ENCODE data around the gene SORL1-AS1.
"Not testable (repeated sequence)": the region's sequence is repeated elsewhere in the genome, so short reads cannot be mapped to it uniquely, and the experiment has no call there.

The SORL1-AS1 gene

DNA sequence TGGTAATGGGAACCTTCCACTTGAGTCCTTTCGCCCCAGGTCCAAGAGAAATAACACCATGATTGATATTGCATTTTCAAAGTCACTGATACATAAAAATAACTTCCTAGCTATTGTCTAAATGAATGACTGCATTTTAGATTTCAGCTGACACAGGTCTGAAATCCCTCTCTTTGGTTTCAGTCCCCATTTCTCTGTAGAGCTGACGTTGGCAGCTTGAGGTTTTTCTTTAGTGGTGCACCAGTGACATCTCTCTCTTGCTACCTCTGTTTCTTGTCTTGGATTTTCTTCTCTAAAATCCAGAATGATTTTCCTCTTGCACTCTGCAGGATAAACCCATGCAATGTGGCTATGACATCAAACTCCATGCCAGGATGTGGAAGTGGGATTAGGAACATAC lies 32.4 kb downstream of the SORL1-AS1 start:
- no peak overlapping the region for H3K4me3 Mint-ChIP-seq
- H3K4me1 Mint-ChIP-seq (ENCODE audit: low read depth), result peaks cover 74% of the 10 kb centered on the region
- CTCF ChIA-PET, result interaction anchor here (1.0 kb wide), 1 partner anchor 60 kb away, joined by 7 read pairs; no protein-coding TSS in a partner anchor
- H3K27me3 Mint-ChIP-seq (ENCODE audit: low read depth), result no peaks in the 10 kb centered on the region
- intact Hi-C loops (cut with micrococcal nuclease), result loop anchor here (1.0 to 10.0 kb wide), 2 partner anchors 99 to 436 kb away; no protein-coding TSS in a partner anchor
- peak overlapping the region; percentile 19 for H3K27ac Mint-ChIP-seq
- peaks cover 6% of the 10 kb centered on the region for H3K9me3 Mint-ChIP-seq
- no peaks in the 10 kb centered on the region for H3K36me3 Mint-ChIP-seq (ENCODE audit: low read depth)
- DNase-seq, result peak; percentile 37

DNA sequence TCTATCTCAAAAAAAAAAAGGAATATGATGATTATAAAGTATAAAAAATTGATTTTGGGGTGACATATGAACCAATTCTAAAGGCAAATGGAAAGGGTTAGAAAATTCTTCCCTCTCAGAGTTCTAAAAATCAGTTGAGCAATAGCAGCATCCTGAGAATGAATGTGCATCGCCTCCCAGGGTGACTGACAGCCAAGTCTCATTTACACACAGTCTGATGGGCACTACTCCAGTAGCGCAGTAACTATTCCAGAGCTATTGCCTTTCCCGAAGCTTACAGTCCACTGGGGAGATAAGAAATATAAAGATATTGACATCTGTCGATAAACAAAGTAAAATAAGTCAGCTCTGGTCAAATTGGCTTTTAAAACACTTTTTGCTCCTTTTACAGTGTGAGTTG lies 32.9 kb downstream of the SORL1-AS1 start:
- peaks cover 74% of the 10 kb centered on the region for H3K4me1 Mint-ChIP-seq (ENCODE audit: low read depth)
- CTCF ChIA-PET, result interaction anchor here (0.7 to 1.0 kb wide), 2 partner anchors 61 to 122 kb away, joined by 3 to 7 read pairs; no protein-coding TSS in a partner anchor
- no peak for DNase-seq
- no peaks in the 10 kb centered on the region for H3K27me3 Mint-ChIP-seq (ENCODE audit: low read depth)
- no peaks in the 10 kb centered on the region for H3K36me3 Mint-ChIP-seq (ENCODE audit: low read depth)
- peaks cover 2% of the 10 kb centered on the region for H3K9me3 Mint-ChIP-seq
- no peak overlapping the region for H3K27ac Mint-ChIP-seq
- no peak overlapping the region for H3K4me3 Mint-ChIP-seq
- intact Hi-C loops (cut with micrococcal nuclease), result loop anchor here (1.0 to 10.0 kb wide), 2 partner anchors 99 to 435 kb away; no protein-coding TSS in a partner anchor

DNA sequence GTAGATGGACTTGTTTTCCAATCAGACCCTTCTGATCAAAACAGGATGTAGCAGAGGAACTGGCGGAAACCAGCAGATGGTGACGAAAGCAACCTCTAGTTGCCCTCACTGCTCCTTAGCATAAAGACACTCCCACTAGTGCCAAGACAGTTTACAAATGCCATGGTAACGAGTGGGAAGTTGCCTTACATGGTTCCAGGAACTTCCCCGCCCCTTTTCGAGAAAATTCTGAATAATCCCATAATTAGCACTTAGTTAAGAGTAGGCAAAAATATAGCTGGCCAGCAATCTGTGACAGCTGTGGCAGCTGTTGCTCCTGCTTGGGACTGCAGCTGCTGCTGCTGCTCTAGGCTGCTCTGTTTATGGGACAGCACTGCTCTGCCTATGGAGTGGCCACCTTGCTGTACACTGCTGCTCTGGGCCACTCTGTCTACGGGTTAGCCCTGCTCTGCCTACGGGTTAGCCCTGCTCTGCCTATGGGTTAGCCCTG lies 34.1 kb downstream of the SORL1-AS1 start:
- H3K27me3 Mint-ChIP-seq (ENCODE audit: low read depth), result no peaks in the 10 kb centered on the region
- peak; percentile 68 for DNase-seq
- H3K4me1 Mint-ChIP-seq (ENCODE audit: low read depth), result peaks cover 68% of the 10 kb centered on the region
- intact Hi-C loops (cut with micrococcal nuclease), result no loop called here
- no peak overlapping the region for H3K27ac Mint-ChIP-seq
- no peaks in the 10 kb centered on the region for H3K9me3 Mint-ChIP-seq
- H3K36me3 Mint-ChIP-seq (ENCODE audit: low read depth), result no peaks in the 10 kb centered on the region
- CTCF ChIA-PET, result interaction anchor here (0.7 to 1.0 kb wide), 2 partner anchors 10 to 160 kb away, joined by 3 read pairs; no protein-coding TSS in a partner anchor
- H3K4me3 Mint-ChIP-seq, result no peak overlapping the region

DNA sequence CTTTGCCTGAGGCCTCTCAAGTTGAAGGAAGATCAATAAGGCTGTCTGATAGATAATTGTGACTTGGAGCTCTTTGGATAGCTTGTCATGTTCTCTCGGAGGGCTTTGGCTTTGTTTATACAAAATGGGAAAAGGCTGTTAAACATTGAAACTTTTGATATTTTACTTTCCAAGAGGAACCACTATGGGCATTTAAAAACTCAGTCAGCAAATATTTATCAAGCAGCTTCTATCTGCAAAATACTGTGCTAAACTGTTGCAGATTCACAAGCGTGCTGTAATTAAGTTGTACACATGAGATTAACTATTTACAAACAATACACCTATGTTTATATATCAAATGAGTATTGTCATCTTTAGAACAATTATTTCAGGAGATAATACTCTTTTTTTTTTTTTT lies 35.2 kb downstream of the SORL1-AS1 start:
- peak overlapping the region; percentile 62 for H3K27ac Mint-ChIP-seq
- H3K9me3 Mint-ChIP-seq, result no peaks in the 10 kb centered on the region
- intact Hi-C loops (cut with micrococcal nuclease), result no loop called here
- no peak for DNase-seq
- H3K4me1 Mint-ChIP-seq (ENCODE audit: low read depth), result peaks cover 64% of the 10 kb centered on the region
- CTCF ChIA-PET, result interaction anchor here (0.9 kb wide), 1 partner anchor 23 kb away, joined by 6 read pairs; no protein-coding TSS in a partner anchor
- H3K4me3 Mint-ChIP-seq, result no peak overlapping the region
- H3K27me3 Mint-ChIP-seq (ENCODE audit: low read depth), result no peaks in the 10 kb centered on the region
- no peaks in the 10 kb centered on the region for H3K36me3 Mint-ChIP-seq (ENCODE audit: low read depth)

DNA sequence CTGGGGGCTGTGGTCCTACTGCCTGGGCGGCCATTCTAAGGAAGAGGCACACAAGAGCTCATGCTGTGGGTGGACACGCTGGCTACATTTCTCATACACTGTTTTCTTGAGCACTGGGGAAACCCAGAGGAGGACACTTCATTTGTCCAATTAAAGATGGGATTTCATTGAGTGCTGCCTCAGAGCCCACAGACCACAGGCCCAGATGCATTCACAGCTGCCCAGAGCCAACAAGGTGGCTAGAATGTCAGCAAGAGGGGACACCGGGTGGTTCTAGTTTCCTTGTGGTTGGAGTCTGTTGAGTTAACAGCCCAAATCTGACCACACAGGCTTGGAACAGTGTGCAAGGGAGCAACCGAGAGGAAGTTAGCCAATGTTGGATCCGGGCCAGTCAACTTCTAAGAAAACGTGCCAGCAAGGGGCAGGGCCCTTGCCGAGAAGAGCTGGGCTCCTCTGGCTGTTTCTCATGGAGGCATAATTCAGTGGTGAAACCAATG lies 35.7 kb downstream of the SORL1-AS1 start:
- intact Hi-C loops (cut with micrococcal nuclease), result no loop called here

DNA sequence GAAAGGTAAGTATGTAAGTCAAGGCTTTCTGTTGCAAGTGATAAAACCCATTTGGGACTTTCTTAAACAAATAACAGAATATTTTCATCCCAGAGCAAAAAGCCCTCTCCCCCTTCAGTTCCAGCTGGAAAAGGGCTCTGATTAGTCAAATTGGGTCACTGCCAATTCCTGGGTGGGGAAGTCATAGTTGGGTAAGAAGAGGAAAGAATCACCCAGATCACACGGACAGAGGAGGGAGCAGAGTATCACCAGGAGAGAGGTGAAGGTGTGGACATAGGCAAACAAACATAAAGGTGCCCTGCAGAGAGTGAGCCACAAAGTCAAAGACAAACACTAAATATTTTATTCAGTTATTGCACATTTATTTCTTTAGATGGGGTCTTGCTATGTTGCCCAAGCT lies 36.9 kb downstream of the SORL1-AS1 start:
- Mint-ChIP-seq H3K9me3 (no peaks in the 10 kb centered on the region), H3K27ac (no peak overlapping the region), H3K27me3 (ENCODE audit: low read depth) (no peaks in the 10 kb centered on the region), H3K4me3 (no peak overlapping the region), H3K36me3 (ENCODE audit: low read depth) (no peaks in the 10 kb centered on the region), H3K4me1 (ENCODE audit: low read depth) (peaks cover 60% of the 10 kb centered on the region)
- no peak for DNase-seq
- intact Hi-C loops (cut with micrococcal nuclease), result no loop called here
- CTCF ChIA-PET, result interaction anchor here (1.3 to 1.6 kb wide), 2 partner anchors 11 to 30 kb away, joined by 3 read pairs; no protein-coding TSS in a partner anchor

More for the DNA sequence above, 35.7 kb downstream of the SORL1-AS1 start:
- Mint-ChIP-seq H3K27me3 (ENCODE audit: low read depth) (no peaks in the 10 kb centered on the region), H3K27ac (peak overlapping the region; percentile 62), H3K36me3 (ENCODE audit: low read depth) (no peaks in the 10 kb centered on the region), H3K9me3 (no peaks in the 10 kb centered on the region), H3K4me3 (no peak overlapping the region), H3K4me1 (ENCODE audit: low read depth) (peaks cover 66% of the 10 kb centered on the region)
- DNase-seq, result peak; percentile 64
- CTCF ChIA-PET, result interaction anchor here (0.9 kb wide), 1 partner anchor 23 kb away, joined by 6 read pairs; no protein-coding TSS in a partner anchor

DNA sequence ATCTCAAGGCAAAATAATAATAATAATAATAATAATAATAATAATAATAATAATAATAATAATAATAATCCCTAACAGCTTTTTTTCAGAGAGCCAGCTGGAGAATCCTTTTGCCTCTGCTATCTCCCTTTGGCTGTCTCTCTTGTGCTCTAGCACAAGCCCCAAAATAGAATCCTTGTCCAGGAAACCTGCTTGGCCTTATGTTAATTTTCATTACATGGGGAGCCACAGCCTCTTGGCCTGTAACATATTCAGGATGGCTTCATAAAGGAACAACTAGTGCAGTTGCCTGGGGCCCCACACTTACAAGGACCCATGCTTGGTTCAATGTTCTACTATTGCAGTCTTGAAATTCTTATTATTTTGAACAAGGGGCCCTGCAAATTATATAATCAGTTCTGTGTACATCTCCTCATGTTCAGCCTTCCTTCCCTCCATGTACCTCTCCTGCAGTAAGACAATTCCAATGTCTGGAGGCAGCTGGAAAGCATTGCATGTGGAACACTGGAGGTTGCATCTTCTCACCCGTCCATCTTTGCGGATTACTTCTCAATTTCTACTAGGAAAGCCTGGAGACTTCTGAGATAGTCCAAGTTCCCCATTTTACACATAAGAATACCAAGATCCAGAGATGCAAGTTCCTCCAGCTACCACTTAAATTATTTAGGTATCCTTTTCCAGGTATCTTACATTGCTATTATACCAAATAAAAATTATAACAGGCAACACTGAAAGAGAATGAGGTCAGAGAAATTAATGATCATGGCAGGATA lies 38.4 kb downstream of the SORL1-AS1 start:
- no peaks in the 10 kb centered on the region for H3K9me3 Mint-ChIP-seq
- H3K4me3 Mint-ChIP-seq, result no peak overlapping the region
- H3K36me3 Mint-ChIP-seq (ENCODE audit: low read depth), result no peaks in the 10 kb centered on the region
- no peak overlapping the region for H3K27ac Mint-ChIP-seq
- no peaks in the 10 kb centered on the region for H3K27me3 Mint-ChIP-seq (ENCODE audit: low read depth)
- intact Hi-C loops (cut with micrococcal nuclease), result no loop called here
- no peak for DNase-seq
- CTCF ChIA-PET, result interaction anchor here (0.6 to 1.6 kb wide), 3 partner anchors 13 to 28 kb away, joined by 3 read pairs; no protein-coding TSS in a partner anchor
- H3K4me1 Mint-ChIP-seq (ENCODE audit: low read depth), result peaks cover 58% of the 10 kb centered on the region

DNA sequence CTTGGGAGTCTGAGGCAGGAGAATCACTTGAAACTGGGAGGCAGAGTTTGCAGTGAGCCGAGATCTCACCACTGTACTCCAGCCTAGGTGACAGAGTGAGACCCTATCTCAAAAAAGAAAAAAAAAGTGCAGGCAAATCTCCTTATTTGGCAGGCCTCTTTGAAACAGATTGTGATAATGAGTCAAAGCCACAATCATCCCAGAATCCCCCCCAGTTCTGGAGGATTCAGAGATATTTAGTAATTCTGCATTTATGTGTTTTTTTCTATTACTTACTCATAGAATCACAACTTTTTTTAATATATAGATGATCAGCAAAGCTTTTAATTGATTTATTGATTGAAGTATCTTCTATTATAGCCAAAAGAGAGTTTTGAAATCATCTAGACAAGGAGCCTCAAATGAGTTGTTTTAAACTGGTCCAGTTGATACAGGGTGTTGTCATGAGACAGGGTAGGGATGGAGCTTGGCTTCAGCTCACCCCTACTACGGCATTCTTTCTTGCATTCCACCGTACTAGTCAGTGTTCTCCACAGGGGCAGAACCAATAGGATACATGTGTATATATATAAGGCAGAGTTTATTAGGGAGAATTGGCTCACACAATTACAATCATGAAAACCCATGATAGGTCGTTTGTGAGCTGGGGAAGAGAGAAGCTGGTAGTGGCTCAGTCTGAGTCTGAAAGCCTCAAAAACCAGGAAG lies 39.9 kb downstream of the SORL1-AS1 start:
- CTCF ChIA-PET, result interaction anchor here (0.7 to 1.3 kb wide), 2 partner anchors 15 to 38 kb away, joined by 3 read pairs; no protein-coding TSS in a partner anchor
- intact Hi-C loops (cut with micrococcal nuclease), result no loop called here
- H3K27ac Mint-ChIP-seq, result no peak overlapping the region

DNA sequence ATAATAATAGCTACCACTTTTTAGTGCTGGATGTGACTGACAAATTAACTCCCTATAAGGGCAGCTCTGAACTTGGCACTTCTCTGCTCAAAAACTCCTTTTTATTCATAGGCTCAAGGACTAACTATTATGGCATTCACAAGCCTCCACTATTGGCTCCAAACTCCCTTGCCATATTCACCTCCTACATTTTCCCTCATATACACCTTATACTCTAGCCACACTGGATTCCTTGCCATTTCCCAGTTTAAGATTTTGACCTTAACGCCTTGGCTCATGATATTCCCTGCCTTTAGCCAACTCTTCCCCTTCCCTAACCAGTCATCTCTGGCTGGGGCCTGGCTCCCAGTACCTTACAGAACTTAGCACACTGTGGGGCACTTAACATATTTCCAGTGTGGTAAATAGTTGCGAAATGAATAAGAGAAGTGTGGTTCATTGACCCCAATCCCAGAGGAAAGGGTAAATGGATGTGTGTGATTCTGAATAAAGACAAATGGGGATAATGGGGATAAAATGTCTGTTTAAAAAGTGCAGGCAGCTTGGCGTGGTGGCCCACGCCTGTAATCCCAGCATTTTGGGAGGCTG lies 40.7 kb downstream of the SORL1-AS1 start:
- H3K27me3 Mint-ChIP-seq (ENCODE audit: low read depth), result no peaks in the 10 kb centered on the region
- no peak overlapping the region for H3K4me3 Mint-ChIP-seq
- no peak overlapping the region for H3K27ac Mint-ChIP-seq
- H3K36me3 Mint-ChIP-seq (ENCODE audit: low read depth), result no peaks in the 10 kb centered on the region
- no peaks in the 10 kb centered on the region for H3K9me3 Mint-ChIP-seq
- intact Hi-C loops (cut with micrococcal nuclease), result loop anchor here (2.0 kb wide), 5 partner anchors 37 to 71 kb away; no protein-coding TSS in a partner anchor
- DNase-seq, result no peak
- CTCF ChIA-PET, result interaction anchor here (1.3 kb wide), 1 partner anchor 39 kb away, joined by 3 read pairs; no protein-coding TSS in a partner anchor
- H3K4me1 Mint-ChIP-seq (ENCODE audit: low read depth), result peaks cover 41% of the 10 kb centered on the region

More for the DNA sequence above, 39.9 kb downstream of the SORL1-AS1 start:
- no peak for DNase-seq
- Mint-ChIP-seq H3K4me3 (no peak overlapping the region), H3K9me3 (no peaks in the 10 kb centered on the region), H3K27me3 (ENCODE audit: low read depth) (no peaks in the 10 kb centered on the region), H3K36me3 (ENCODE audit: low read depth) (no peaks in the 10 kb centered on the region), H3K4me1 (ENCODE audit: low read depth) (peaks cover 46% of the 10 kb centered on the region)

DNA sequence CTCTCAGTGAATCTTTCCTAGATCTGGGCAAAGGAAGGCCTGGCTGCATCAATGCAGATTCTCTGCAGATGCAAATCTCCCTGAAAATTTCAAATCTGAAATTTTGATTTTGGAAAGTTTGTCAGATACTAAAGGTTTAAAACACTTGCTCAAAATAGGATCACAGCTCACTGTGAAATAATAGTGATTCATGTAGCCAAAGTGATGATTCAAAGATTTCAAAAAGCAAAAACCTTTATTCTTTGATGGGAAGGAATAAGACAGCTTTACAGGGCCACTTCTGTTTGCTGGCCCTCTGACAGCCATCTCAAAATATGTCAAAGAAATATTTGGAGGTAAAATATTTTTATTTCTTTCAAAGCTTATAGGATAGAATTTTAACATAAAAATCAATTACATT lies 41.4 kb downstream of the SORL1-AS1 start:
- H3K4me1 Mint-ChIP-seq (ENCODE audit: low read depth), result peaks cover 35% of the 10 kb centered on the region
- H3K27ac Mint-ChIP-seq, result peak overlapping the region; percentile 39
- H3K27me3 Mint-ChIP-seq (ENCODE audit: low read depth); H3K4me3 Mint-ChIP-seq; DNase-seq; H3K36me3 Mint-ChIP-seq (ENCODE audit: low read depth); CTCF ChIA-PET; H3K9me3 Mint-ChIP-seq: not testable (repeated sequence)
- intact Hi-C loops (cut with micrococcal nuclease), result loop anchor here (2.0 kb wide), 5 partner anchors 37 to 71 kb away; no protein-coding TSS in a partner anchor

DNA sequence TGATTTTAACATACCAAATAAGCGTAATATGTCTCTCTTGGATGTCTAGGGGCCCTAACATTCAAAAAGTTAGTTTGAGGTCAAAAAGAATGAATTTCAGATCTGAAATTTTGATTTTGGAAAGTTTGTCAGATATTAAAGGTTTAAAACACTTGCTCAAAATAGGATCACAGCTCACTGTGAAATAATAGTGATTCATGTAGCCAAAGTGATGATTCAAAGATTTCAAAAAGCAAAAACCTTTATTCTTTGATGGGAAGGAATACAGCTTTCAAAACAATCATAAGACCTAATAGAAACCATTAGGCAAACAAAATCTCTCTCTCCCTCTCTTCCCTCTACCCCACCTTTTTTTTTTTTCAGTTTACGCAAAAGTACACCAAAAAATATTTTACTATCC lies 42.7 kb downstream of the SORL1-AS1 start:
- H3K27ac Mint-ChIP-seq; H3K4me3 Mint-ChIP-seq; H3K27me3 Mint-ChIP-seq (ENCODE audit: low read depth); H3K36me3 Mint-ChIP-seq (ENCODE audit: low read depth); DNase-seq; H3K9me3 Mint-ChIP-seq: not testable (repeated sequence)
- peaks cover 31% of the 10 kb centered on the region for H3K4me1 Mint-ChIP-seq (ENCODE audit: low read depth)
- intact Hi-C loops (cut with micrococcal nuclease), result loop anchor here (1.0 to 2.0 kb wide), 7 partner anchors 22 to 73 kb away; no protein-coding TSS in a partner anchor
- CTCF ChIA-PET, result interaction anchor here (0.6 to 1.7 kb wide), 2 partner anchors 13 to 37 kb away, joined by 3 read pairs; no protein-coding TSS in a partner anchor
